ENCODE results near the gene EEA1. TPM values are rescaled to one million over a fixed set of nuclear protein-coding genes. Genes with fewer than 3 reads are reported as not detected.

Gene EEA1
- total and polyA plus RNA-seq, 10 of the 15 experiments (the other 5 are each of a cell fraction or from before 2014, with no cell fraction given), result 5.5 to 40.3 (median 13.5) TPM

DNA sequence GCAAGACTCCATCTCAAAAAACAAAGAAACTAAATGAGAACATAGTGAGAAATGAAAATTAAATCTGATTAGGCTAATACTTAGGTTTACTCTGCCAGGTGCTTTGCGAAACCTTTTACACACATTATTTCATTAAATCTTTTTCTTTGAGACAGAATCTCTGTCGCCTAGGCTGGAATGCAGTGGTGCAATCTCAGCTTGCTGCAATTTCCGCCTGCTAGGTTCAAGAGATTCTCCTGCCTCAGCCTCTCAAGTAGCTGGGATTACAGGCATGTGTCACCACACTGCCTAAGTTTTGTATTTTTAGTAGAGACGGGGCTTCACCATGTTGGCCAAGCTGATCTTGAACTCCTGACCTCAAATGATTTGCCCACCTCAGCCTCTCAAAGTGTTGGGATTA is 21.9 kb upstream of the EEA1 start (continued):
- TF ChIP-seq WRNIP1 (IDR thresholded peaks at IDR 0.05; ENCODE audit: borderline replicate concordance, low read depth, low read length) (no peak), TBL1XR1 (IDR thresholded peaks at IDR 0.05; ENCODE audit: low read depth, low read length) (no peak), SP1 (IDR thresholded peaks at IDR 0.05; ENCODE audit: low read depth, low read length) (no peak), TCF3 (IDR thresholded peaks at IDR 0.05; ENCODE audit: borderline replicate concordance, insufficient read depth, low read depth, low read length) (no peak), SIN3A (IDR thresholded peaks at IDR 0.05; ENCODE audit: low read depth, low read length) (no peak)

DNA sequence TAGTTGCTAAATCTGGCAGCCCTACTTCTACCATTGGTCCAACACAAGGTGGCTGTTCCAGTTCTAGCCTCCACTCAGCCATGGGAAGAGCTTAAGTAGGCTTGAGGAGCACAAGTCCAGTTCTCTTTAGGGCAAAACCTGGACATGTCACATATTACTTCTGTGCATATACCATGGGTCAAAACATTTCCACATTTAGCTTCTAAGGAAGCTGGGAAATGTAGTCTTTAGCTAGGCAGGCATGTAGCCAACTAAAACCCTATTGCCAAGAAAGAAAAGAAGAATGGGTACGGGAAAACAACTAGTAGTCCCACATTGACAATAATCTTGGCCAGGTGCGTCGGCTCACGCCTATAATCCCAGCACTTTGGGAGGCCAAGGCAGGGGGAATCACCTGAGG is 20.9 kb upstream of the EEA1 start:
- no peak overlapping the region for H3K4me2 ChIP-seq (ENCODE audit: control insufficient read depth, insufficient read depth)
- H3K27ac ChIP-seq (ENCODE audit: control insufficient read depth, insufficient read depth), result no peak overlapping the region
- no peaks in the 10 kb centered on the region for H4K20me1 ChIP-seq (ENCODE audit: control insufficient read depth, insufficient read depth)
- no peaks in the 10 kb centered on the region for H3K27me3 ChIP-seq (replicated peaks in 1 of 2; ENCODE audit: control insufficient read depth in 2 of 2, insufficient read depth in 2 of 2, low read length in 1 of 2)
- DNase-seq (ENCODE audit: low read depth, low spot score) (no peak), FAIRE-seq (no peak), ATAC-seq (no peak)
- in situ Hi-C loops (cut with MboI) (loop anchor here (25.0 kb wide), 1 partner anchor 1862 kb away; no protein-coding TSS in a partner anchor), intact Hi-C loops (cut with micrococcal nuclease; ENCODE audit: unreplicated experiment) (no loop called here)
- BruUV-seq (replicated peaks), result no TSS peak
- no peaks in the 10 kb centered on the region for H3K36me3 ChIP-seq (ENCODE audit: control insufficient read depth in 2 of 2, insufficient read depth in 2 of 2, low read length in 1 of 2)
- ChIA-PET SMC1A (ENCODE audit: uncharacterized antibody, unreplicated experiment) (no interaction called here), CTCF (no interaction called here), POLR2A (no interaction called here), RAD21 (ENCODE audit: unreplicated experiment) (no interaction called here)
- H2AFZ ChIP-seq (ENCODE audit: control insufficient read depth, low read depth, low read length), result no peak overlapping the region
- H3K79me2 ChIP-seq (ENCODE audit: control insufficient read depth, insufficient read depth, low read length), result no peaks in the 10 kb centered on the region
- no peaks in the 10 kb centered on the region for H3K4me1 ChIP-seq (ENCODE audit: control insufficient read depth, insufficient read depth, low read length)
- H3K9me3 ChIP-seq (replicated peaks; ENCODE audit: control insufficient read depth, insufficient read depth, low read length), result peaks cover 13% of the 10 kb centered on the region; the same call in 2 of the 3 replicates
- WGBS (ENCODE audit: insufficient coverage, insufficient replicate concordance, low lambda C conversion rate, missing lambda C conversion rate), result 99% methylated on average over 4 of the region's 4 CpGs
- H3K4me3 ChIP-seq, result no peak overlapping the region
- no peak overlapping the region for H3K9ac ChIP-seq (ENCODE audit: control insufficient read depth, insufficient read depth, low read length)
- TF ChIP-seq MYB (IDR thresholded peaks at IDR 0.05; ENCODE audit: borderline replicate concordance, low read depth, low read length) (no peak), PAX8 (IDR thresholded peaks at IDR 0.05) (no peak), KAT2A (conservative IDR thresholded peaks at IDR 0.05; ENCODE audit: control insufficient read depth, low read depth, low read length) (no peak), MEF2A (IDR thresholded peaks at IDR 0.05; ENCODE audit: insufficient read depth, low read depth, low read length) (no peak), BMI1 (IDR thresholded peaks at IDR 0.05; ENCODE audit: borderline replicate concordance) (no peak), ZBED1 (IDR thresholded peaks at IDR 0.05; ENCODE audit: borderline replicate concordance) (no peak), CHD2 (IDR thresholded peaks at IDR 0.05; ENCODE audit: borderline replicate concordance, low read depth, low read length) (no peak), CHD1 (IDR thresholded peaks at IDR 0.05; ENCODE audit: low read depth, low read length) (no peak)
- TF ChIP-seq, protein P1, sequence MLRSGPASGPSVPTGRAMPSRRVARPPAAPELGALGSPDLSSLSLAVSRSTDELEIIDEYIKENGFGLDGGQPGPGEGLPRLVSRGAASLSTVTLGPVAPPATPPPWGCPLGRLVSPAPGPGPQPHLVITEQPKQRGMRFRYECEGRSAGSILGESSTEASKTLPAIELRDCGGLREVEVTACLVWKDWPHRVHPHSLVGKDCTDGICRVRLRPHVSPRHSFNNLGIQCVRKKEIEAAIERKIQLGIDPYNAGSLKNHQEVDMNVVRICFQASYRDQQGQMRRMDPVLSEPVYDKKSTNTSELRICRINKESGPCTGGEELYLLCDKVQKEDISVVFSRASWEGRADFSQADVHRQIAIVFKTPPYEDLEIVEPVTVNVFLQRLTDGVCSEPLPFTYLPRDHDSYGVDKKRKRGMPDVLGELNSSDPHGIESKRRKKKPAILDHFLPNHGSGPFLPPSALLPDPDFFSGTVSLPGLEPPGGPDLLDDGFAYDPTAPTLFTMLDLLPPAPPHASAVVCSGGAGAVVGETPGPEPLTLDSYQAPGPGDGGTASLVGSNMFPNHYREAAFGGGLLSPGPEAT (IDR thresholded peaks at IDR 0.05; ENCODE audit: low read depth), result no peak
- TF ChIP-seq, protein P2, sequence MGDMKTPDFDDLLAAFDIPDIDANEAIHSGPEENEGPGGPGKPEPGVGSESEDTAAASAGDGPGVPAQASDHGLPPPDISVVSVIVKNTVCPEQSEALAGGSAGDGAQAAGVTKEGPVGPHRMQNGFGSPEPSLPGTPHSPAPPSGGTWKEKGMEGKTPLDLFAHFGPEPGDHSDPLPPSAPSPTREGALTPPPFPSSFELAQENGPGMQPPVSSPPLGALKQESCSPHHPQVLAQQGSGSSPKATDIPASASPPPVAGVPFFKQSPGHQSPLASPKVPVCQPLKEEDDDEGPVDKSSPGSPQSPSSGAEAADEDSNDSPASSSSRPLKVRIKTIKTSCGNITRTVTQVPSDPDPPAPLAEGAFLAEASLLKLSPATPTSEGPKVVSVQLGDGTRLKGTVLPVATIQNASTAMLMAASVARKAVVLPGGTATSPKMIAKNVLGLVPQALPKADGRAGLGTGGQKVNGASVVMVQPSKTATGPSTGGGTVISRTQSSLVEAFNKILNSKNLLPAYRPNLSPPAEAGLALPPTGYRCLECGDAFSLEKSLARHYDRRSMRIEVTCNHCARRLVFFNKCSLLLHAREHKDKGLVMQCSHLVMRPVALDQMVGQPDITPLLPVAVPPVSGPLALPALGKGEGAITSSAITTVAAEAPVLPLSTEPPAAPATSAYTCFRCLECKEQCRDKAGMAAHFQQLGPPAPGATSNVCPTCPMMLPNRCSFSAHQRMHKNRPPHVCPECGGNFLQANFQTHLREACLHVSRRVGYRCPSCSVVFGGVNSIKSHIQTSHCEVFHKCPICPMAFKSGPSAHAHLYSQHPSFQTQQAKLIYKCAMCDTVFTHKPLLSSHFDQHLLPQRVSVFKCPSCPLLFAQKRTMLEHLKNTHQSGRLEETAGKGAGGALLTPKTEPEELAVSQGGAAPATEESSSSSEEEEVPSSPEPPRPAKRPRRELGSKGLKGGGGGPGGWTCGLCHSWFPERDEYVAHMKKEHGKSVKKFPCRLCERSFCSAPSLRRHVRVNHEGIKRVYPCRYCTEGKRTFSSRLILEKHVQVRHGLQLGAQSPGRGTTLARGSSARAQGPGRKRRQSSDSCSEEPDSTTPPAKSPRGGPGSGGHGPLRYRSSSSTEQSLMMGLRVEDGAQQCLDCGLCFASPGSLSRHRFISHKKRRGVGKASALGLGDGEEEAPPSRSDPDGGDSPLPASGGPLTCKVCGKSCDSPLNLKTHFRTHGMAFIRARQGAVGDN (IDR thresholded peaks at IDR 0.05), result no peak
